ENCODE results near the gene KLRD1.
"Not testable (repeated sequence)": the region's sequence is repeated elsewhere in the genome, so short reads cannot be mapped to it uniquely, and the experiment has no call there.

- TF ChIP-seq POLR2AphosphoS5, POLR2A (IDR thresholded peaks at IDR 0.05; ENCODE audit: low read depth, low read length): not testable (repeated sequence)
Measured at GRCh38 chr12:10336196-10336595, 28.5 kb downstream of the KLRD1 start.
